Stimulated activated effector memory CD8-positive, alpha-beta T cell treated with anti-CD3 and anti-CD28 coated beads, Interleukin-12 subunit alpha, Interleukin-12 subunit beta, amount 100 ng/mL, for 72 hours (primary cell): Measurements from ENCODE around the gene TMEM150B.

Experiments
- ATAC-seq: fragments of 150-1000 bp; cut with Tn5 transposase; 2 replicates; pipeline ENCODE4 v1.10.0; 2021
- DNase-seq, 2 donors: peaks; one replicate each; pipeline ENCODE4 v3.0.0; 2021 to 2022; ENCODE audit warnings: low spot score in 2 of 2
- H3K27ac Mint-ChIP-seq: one replicate; pipeline ENCODE4 v1.8.0; 2022; ENCODE audit warnings: mild to moderate bottlenecking, mixed read lengths
- H3K36me3 Mint-ChIP-seq: one replicate; pipeline ENCODE4 v1.8.0; 2022; ENCODE audit warnings: mild to moderate bottlenecking, mixed read lengths
- H3K4me1 Mint-ChIP-seq: one replicate; pipeline ENCODE4 v1.8.0; 2022; ENCODE audit warnings: mixed read lengths
- H3K4me3 Mint-ChIP-seq: one replicate; pipeline ENCODE4 v1.8.0; 2022; ENCODE audit warnings: mild to moderate bottlenecking, mixed read lengths
- H3K9me3 Mint-ChIP-seq: one replicate; pipeline ENCODE4 v1.8.0; 2022; ENCODE audit warnings: mixed read lengths

Gene TMEM150B

DNA sequence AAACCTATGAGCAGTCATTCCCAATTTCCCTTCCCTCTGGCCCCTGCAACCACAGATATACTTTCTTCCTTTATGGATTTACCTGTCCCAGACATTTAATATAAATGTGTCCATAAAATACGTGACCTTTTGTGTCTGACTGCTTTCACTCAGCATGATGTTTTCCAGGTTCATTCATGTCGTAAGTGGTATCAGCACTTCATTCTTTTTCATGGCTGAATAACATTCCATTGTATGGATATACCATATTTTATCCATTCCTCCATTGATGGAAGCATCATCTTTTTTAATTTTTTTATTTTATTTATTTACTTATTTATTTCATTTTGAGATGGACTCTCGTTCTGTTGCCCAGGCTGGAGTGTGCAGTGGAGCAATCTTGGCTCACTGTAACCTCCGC lies 58.3 kb downstream of the TMEM150B start:
- H3K27ac Mint-ChIP-seq = peak overlapping the region; percentile 63
- ATAC-seq = no peak
- no peak overlapping the region for H3K4me3 Mint-ChIP-seq
- DNase-seq = no peak
- H3K9me3 Mint-ChIP-seq = peaks cover 4% of the 10 kb centered on the region
- peaks cover 9% of the 10 kb centered on the region for H3K4me1 Mint-ChIP-seq
- H3K36me3 Mint-ChIP-seq = peaks cover 26% of the 10 kb centered on the region

DNA sequence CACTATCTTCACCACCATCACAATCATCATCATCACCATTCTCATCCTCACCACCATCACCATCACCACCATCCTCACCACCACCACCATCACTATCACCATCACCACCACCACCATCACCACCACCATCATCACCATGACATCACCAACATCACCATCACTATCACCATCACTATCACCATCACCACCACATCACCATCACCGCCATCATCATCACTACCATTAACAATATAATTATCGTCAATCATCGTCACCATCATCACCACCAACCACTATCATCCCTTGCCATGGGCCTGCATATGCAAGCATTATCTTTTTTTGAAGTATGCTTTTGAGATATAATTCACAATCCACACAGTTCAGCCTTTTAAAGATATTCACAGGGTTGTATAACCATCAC lies 58.7 kb downstream of the TMEM150B start:
- H3K27ac Mint-ChIP-seq = peak overlapping the region; percentile 63
- H3K9me3 Mint-ChIP-seq = peaks cover 4% of the 10 kb centered on the region
- peaks cover 9% of the 10 kb centered on the region for H3K4me1 Mint-ChIP-seq
- no peak for DNase-seq
- H3K36me3 Mint-ChIP-seq = peaks cover 21% of the 10 kb centered on the region
- no peak for ATAC-seq
- no peak overlapping the region for H3K4me3 Mint-ChIP-seq

DNA sequence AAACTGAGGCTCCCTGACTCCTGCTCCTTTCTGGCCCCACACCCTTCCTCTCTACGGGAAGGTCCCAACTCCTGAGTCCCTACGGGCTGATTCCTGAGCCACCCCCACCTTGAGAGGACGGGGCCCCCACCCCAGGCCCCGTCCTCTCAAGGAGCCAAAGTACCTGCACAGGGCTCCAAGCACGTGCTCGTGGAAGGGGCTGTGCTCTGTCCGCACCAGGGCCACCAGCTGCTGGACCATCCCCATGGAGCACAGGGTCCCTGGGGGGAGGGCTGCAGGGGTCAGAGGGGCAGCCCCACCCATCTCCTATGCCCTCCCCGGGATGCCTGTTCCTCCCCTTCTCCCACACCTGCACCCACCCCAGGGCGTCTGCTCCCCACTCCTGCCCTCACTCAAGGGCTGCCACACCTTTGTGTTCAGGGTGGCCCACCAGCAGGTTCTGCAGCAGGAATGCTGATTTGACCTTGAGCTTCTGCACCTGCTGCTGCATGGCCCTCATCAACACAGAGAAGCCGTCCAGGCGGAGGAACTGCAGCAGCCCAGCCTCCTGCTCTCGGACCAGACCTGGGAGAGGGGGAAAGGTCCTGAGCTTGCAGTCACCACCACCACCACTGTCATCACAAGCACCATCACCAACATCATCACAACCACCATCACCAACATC lies 59.3 kb downstream of the TMEM150B start:
- DNase-seq = no peak
- Mint-ChIP-seq H3K4me1 (peaks cover 9% of the 10 kb centered on the region), H3K27ac (peak overlapping the region; percentile 63), H3K9me3 (peaks cover 4% of the 10 kb centered on the region), H3K36me3 (peaks cover 16% of the 10 kb centered on the region), H3K4me3 (no peak overlapping the region)
- ATAC-seq = no peak

DNA sequence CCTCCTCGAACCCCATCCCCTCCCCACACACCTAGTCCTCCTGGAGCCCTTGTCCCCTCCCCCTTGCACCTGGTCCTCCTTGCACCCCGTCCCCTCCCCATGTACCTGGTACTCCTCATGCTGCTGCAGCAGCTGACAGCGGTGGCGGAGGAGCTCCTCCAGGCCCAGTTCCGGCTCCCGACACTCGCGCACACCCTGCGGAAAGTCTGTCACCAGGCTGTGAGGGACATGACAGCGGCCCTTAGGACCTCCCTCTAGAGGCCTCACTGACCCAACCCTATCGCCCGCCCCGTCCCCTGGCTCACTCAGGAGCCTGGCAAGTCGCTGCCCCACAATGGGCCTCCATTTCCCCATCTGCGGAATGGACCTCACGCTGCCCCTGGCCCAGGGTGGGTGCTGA lies 60.0 kb downstream of the TMEM150B start:
- Mint-ChIP-seq H3K27ac (no peak overlapping the region), H3K36me3 (peaks cover 9% of the 10 kb centered on the region), H3K9me3 (peaks cover 4% of the 10 kb centered on the region), H3K4me1 (peaks cover 13% of the 10 kb centered on the region), H3K4me3 (no peak overlapping the region)
- DNase-seq = no peak
- ATAC-seq = no peak

DNA sequence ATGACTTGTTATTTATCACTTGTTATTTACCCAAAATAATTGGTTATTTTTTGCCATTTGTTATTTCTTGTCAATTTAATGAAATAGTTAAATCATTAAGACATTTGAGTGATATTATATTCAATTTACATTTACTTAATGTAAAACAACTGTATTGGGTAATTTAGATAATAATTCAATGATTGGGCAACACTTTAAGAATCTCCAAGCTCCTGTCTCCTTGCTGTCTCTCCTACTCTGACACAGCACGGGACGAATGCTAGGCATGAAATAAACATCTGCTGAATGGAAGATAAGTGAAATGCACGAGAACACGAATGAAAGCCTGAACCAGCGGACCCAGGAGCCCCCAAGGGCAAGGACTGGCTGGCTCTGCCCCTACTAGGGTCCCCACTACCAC lies 60.6 kb downstream of the TMEM150B start:
- ATAC-seq (no peak), DNase-seq (no peak)
- no peak overlapping the region for H3K27ac Mint-ChIP-seq
- H3K36me3 Mint-ChIP-seq = peaks cover 10% of the 10 kb centered on the region
- H3K4me1 Mint-ChIP-seq = peaks cover 18% of the 10 kb centered on the region
- no peak overlapping the region for H3K4me3 Mint-ChIP-seq
- H3K9me3 Mint-ChIP-seq = peaks cover 4% of the 10 kb centered on the region
